Panc1 (cell line): Measurements from ENCODE around the gene CPLX1. TPM values are rescaled to one million over a fixed set of nuclear protein-coding genes. Genes with fewer than 3 reads are reported as not detected.

Experiments
- ATAC-seq: fragments of 200-7000 bp; cut with Tn5 transposase; 2 replicates; pipeline ENCODE4 v1.9.1; 2020; ENCODE audit warnings: mild to moderate bottlenecking, moderate library complexity
- BruUV-seq: library from RNA; stranded (reverse); fragments of 400-500 nt; replicated peaks from 2 replicates; lab custom pipeline; 2021; lab: Mats Ljungman, UMichigan
- CTCF ChIA-PET: fragments of 300-600 bp; sonication (Branson Sonifier 250); formaldehyde crosslinking; loops from one replicate; lab custom pipeline; 2022; ENCODE audit warnings: antibody characterized with exemption; lab: Charles Lee
- POLR2A ChIA-PET: fragments of 300-600 bp; sonication (Branson Sonifier 250); formaldehyde crosslinking; loops from one replicate; lab custom pipeline; 2022; ENCODE audit warnings: antibody characterized with exemption; lab: Charles Lee
- DNase-seq: peaks from one replicate; pipeline ENCODE4 v3.0.0-alpha.2; 2010; ENCODE audit warnings: low read depth, low spot score
- H3K27ac ChIP-seq: 2 replicates; pipeline ENCODE4 v1.5.1; 2011; ENCODE audit warnings: mild to moderate bottlenecking, low read length, inconsistent platforms
- H3K27me3 ChIP-seq: fragments of 200-500 bp; sonication (Bioruptor generic); 2 replicates; pipeline ENCODE4 v1.6.0; 2014; ENCODE audit warnings: low read length, inconsistent platforms; ENCODE audit not compliant: control insufficient read depth, insufficient read depth
- H3K36me3 ChIP-seq: fragments of 200-500 bp; sonication (Bioruptor generic); 2 replicates; pipeline ENCODE4 v1.5.1; 2014; ENCODE audit warnings: inconsistent platforms, mild to moderate bottlenecking, low read length, moderate library complexity; ENCODE audit not compliant: control insufficient read depth, insufficient read depth
- H3K4me1 ChIP-seq: 2 replicates; pipeline ENCODE4 v1.5.1; 2011; ENCODE audit warnings: inconsistent platforms, mild to moderate bottlenecking, low read length, moderate library complexity; ENCODE audit not compliant: control insufficient read depth, insufficient read depth
- H3K4me3 ChIP-seq, 2 experiments: 2 replicates each; pipeline ENCODE4 v1.5.1; 2011 to 2012; ENCODE audit warnings: low read depth in 2 of 2, low read length in 2 of 2, mild to moderate bottlenecking in 2 of 2, inconsistent platforms in 1 of 2, moderate library complexity in 1 of 2
- H3K9me3 ChIP-seq: fragments of 200-500 bp; sonication (Bioruptor generic); 2 replicates; pipeline ENCODE4 v1.5.1; 2014; ENCODE audit warnings: low read depth, mild to moderate bottlenecking, inconsistent platforms, low read length, moderate library complexity; ENCODE audit not compliant: control insufficient read depth, insufficient read depth
- CTCF ChIP-seq: fragments of 450-650 bp; IDR thresholded peaks from 2 replicates; pipeline ENCODE4 v1.5.1; 2017; ENCODE audit warnings: mild to moderate bottlenecking
- POLR2AphosphoS5 ChIP-seq: IDR thresholded peaks from 2 replicates; pipeline ENCODE4 v1.6.1; 2012; ENCODE audit warnings: mild to moderate bottlenecking, low read depth, low read length, moderate library complexity
- REST ChIP-seq, 2 experiments: IDR thresholded peaks; 2 replicates each; pipeline ENCODE4 v1.6.1; 2011 to 2012; ENCODE audit warnings: low read depth in 2 of 2, control low read depth in 1 of 2, low read length in 1 of 2, mild to moderate bottlenecking in 1 of 2, moderate library complexity in 1 of 2; ENCODE audit not compliant: insufficient read depth in 1 of 2
- SIN3A ChIP-seq: IDR thresholded peaks from 2 replicates; pipeline ENCODE4 v1.6.1; 2012; ENCODE audit warnings: low read depth, mild to moderate bottlenecking, low read length, moderate library complexity, borderline replicate concordance; ENCODE audit not compliant: insufficient read depth
- TCF7L2 ChIP-seq: IDR thresholded peaks from 2 replicates; pipeline ENCODE4 v1.6.1; 2011; ENCODE audit warnings: mild to moderate bottlenecking, low read depth, low read length, inconsistent platforms
- in situ Hi-C: cut with HindIII; loops from 2 replicates; pipeline ENCODE4 v1.10.0; 2016; ENCODE audit warnings: low sequenced_read_pairs, low pct_unique_long_range_greater_than_20kb
- intact Hi-C: fragments of 100-400 bp; cut with micrococcal nuclease; formaldehyde crosslinking; loops from one replicate; pipeline ENCODE4 v1.10.0; 2022; ENCODE audit not compliant: unreplicated experiment
- total RNA-seq: library from RNA; stranded (reverse); gene quantifications from one replicate; pipeline ENCODE4 v1.2.1, GENCODE V29; 2021; ENCODE audit not compliant: unreplicated experiment

CPLX1 gene
- total RNA-seq, 1 experiment from 2014 or later, result 6.7 TPM

GRCh38 chr4:824461-825062 is 1.4 kb downstream of the CPLX1 start:
- CTCF ChIA-PET, result no interaction called here
- intact Hi-C loops (no loop called here), in situ Hi-C loops (no loop called here)
- no peaks in the 10 kb centered on the region for H3K9me3 ChIP-seq
- H3K4me1 ChIP-seq, result peaks cover 8% of the 10 kb centered on the region; the same call in 1 of the 2 replicates
- H3K36me3 ChIP-seq, result no peaks in the 10 kb centered on the region
- no peak overlapping the region for H3K4me3 ChIP-seq
- POLR2A ChIA-PET, result no interaction called here
- no peak for DNase-seq
- H3K27me3 ChIP-seq, result no peaks in the 10 kb centered on the region
- no peak for ATAC-seq
- no TSS peak for BruUV-seq
- no peak overlapping the region for H3K27ac ChIP-seq
- TF ChIP-seq REST (IDR thresholded peaks at IDR 0.05; ENCODE audit: insufficient read depth in 1 of 2, low read depth in 2 of 2, low read length in 1 of 2) (no peak), SIN3A (no peak), TCF7L2 (no peak), POLR2AphosphoS5 (no peak), CTCF (no peak)

GRCh38 chr4:823761-824460 is 2.0 kb downstream of the CPLX1 start:
- DNase-seq (no peak), ATAC-seq (no peak)
- BruUV-seq, result no TSS peak
- ChIA-PET POLR2A (no interaction called here), CTCF (no interaction called here)
- H3K36me3 ChIP-seq, result no peaks in the 10 kb centered on the region
- no peaks in the 10 kb centered on the region for H3K27me3 ChIP-seq
- no peak overlapping the region for H3K27ac ChIP-seq
- H3K4me3 ChIP-seq, result no peak overlapping the region
- TF ChIP-seq POLR2AphosphoS5, result no peak
- TF ChIP-seq TCF7L2, result no peak
- TF ChIP-seq CTCF, result no peak
- TF ChIP-seq REST (IDR thresholded peaks at IDR 0.05; ENCODE audit: insufficient read depth in 1 of 2, low read depth in 2 of 2, low read length in 1 of 2), result no peak
- TF ChIP-seq SIN3A, result no peak
- peaks cover 8% of the 10 kb centered on the region; the same call in 1 of the 2 replicates for H3K4me1 ChIP-seq
- intact Hi-C loops, result no loop called here
- in situ Hi-C loops, result no loop called here
- no peaks in the 10 kb centered on the region for H3K9me3 ChIP-seq
